ENCODE results near the gene TTC7B.

Gene TTC7B

GRCh38 chr14:90703841-90704737 is 112.1 kb downstream of the TTC7B start:
- Mint-ChIP-seq H3K27ac (no peak overlapping the region), H3K27me3 (peaks cover 10% of the 10 kb centered on the region), H3K4me1 (no peaks in the 10 kb centered on the region), H3K9me3 (no peaks in the 10 kb centered on the region), H3K36me3 (no peaks in the 10 kb centered on the region), H3K4me3 (no peak overlapping the region)
- no peak for ATAC-seq

GRCh38 chr14:90700933-90701776 is 115.1 kb downstream of the TTC7B start:
- Mint-ChIP-seq H3K4me1 (no peaks in the 10 kb centered on the region), H3K27me3 (peaks cover 10% of the 10 kb centered on the region), H3K9me3 (no peaks in the 10 kb centered on the region), H3K36me3 (no peaks in the 10 kb centered on the region), H3K27ac (no peak overlapping the region), H3K4me3 (no peak overlapping the region)
- no peak for ATAC-seq

GRCh38 chr14:90699016-90699415 is 117.2 kb downstream of the TTC7B start:
- no peaks in the 10 kb centered on the region for H3K9me3 Mint-ChIP-seq
- H3K36me3 Mint-ChIP-seq: no peaks in the 10 kb centered on the region
- peaks cover 10% of the 10 kb centered on the region for H3K27me3 Mint-ChIP-seq
- H3K4me3 Mint-ChIP-seq: no peak overlapping the region
- H3K27ac Mint-ChIP-seq: no peak overlapping the region
- H3K4me1 Mint-ChIP-seq: peaks cover 2% of the 10 kb centered on the region
- no peak for ATAC-seq

GRCh38 chr14:90698379-90698869 is 117.8 kb downstream of the TTC7B start:
- ATAC-seq: no peak
- peaks cover 4% of the 10 kb centered on the region for H3K4me1 Mint-ChIP-seq

GRCh38 chr14:90697577-90698206 is 118.5 kb downstream of the TTC7B start:
- Mint-ChIP-seq H3K9me3 (no peaks in the 10 kb centered on the region), H3K27ac (no peak overlapping the region), H3K4me1 (peaks cover 4% of the 10 kb centered on the region), H3K36me3 (no peaks in the 10 kb centered on the region), H3K27me3 (no peaks in the 10 kb centered on the region), H3K4me3 (no peak overlapping the region)
- peak; percentile 76 for ATAC-seq

More at GRCh38 chr14:90698379-90698869, 117.8 kb downstream of the TTC7B start:
- Mint-ChIP-seq H3K36me3 (no peaks in the 10 kb centered on the region), H3K4me3 (no peak overlapping the region), H3K9me3 (no peaks in the 10 kb centered on the region), H3K27ac (no peak overlapping the region), H3K27me3 (peaks cover 4% of the 10 kb centered on the region)

GRCh38 chr14:90697132-90697531 is 119.1 kb downstream of the TTC7B start:
- no peak for ATAC-seq
- Mint-ChIP-seq H3K27me3 (no peaks in the 10 kb centered on the region), H3K9me3 (no peaks in the 10 kb centered on the region), H3K4me1 (peaks cover 4% of the 10 kb centered on the region), H3K4me3 (no peak overlapping the region), H3K36me3 (no peaks in the 10 kb centered on the region), H3K27ac (no peak overlapping the region)

GRCh38 chr14:90696720-90697119 is 119.5 kb downstream of the TTC7B start:
- Mint-ChIP-seq H3K27me3 (no peaks in the 10 kb centered on the region), H3K4me1 (peaks cover 4% of the 10 kb centered on the region), H3K9me3 (no peaks in the 10 kb centered on the region), H3K36me3 (no peaks in the 10 kb centered on the region), H3K27ac (no peak overlapping the region), H3K4me3 (no peak overlapping the region)
- no peak for ATAC-seq

GRCh38 chr14:90695997-90696660 is 120.1 kb downstream of the TTC7B start:
- Mint-ChIP-seq H3K4me3 (no peak overlapping the region), H3K9me3 (no peaks in the 10 kb centered on the region), H3K27me3 (no peaks in the 10 kb centered on the region), H3K4me1 (peaks cover 4% of the 10 kb centered on the region), H3K27ac (no peak overlapping the region), H3K36me3 (no peaks in the 10 kb centered on the region)
- ATAC-seq: no peak

- H3K4me3 Mint-ChIP-seq: no peak overlapping the region
- H3K36me3 Mint-ChIP-seq: no peaks in the 10 kb centered on the region
- H3K4me1 Mint-ChIP-seq: peaks cover 4% of the 10 kb centered on the region
- no peak overlapping the region for H3K27ac Mint-ChIP-seq
- no peaks in the 10 kb centered on the region for H3K9me3 Mint-ChIP-seq
- no peaks in the 10 kb centered on the region for H3K27me3 Mint-ChIP-seq
- ATAC-seq: no peak
Observed at GRCh38 chr14:90693413-90693812, 122.8 kb downstream of the TTC7B start.

GRCh38 chr14:90692826-90693225 is 123.4 kb downstream of the TTC7B start:
- Mint-ChIP-seq H3K27ac (no peak overlapping the region), H3K9me3 (no peaks in the 10 kb centered on the region), H3K27me3 (no peaks in the 10 kb centered on the region), H3K4me1 (peaks cover 4% of the 10 kb centered on the region), H3K36me3 (no peaks in the 10 kb centered on the region), H3K4me3 (no peak overlapping the region)
- no peak for ATAC-seq

- no peak overlapping the region for H3K4me3 Mint-ChIP-seq
- no peak for ATAC-seq
- H3K27ac Mint-ChIP-seq: no peak overlapping the region
- no peaks in the 10 kb centered on the region for H3K9me3 Mint-ChIP-seq
- peaks cover 4% of the 10 kb centered on the region for H3K4me1 Mint-ChIP-seq
- no peaks in the 10 kb centered on the region for H3K36me3 Mint-ChIP-seq
- H3K27me3 Mint-ChIP-seq: no peaks in the 10 kb centered on the region
Observed at GRCh38 chr14:90692061-90692460, 124.2 kb downstream of the TTC7B start.

GRCh38 chr14:90691627-90692026 is 124.6 kb downstream of the TTC7B start:
- no peak for ATAC-seq
- Mint-ChIP-seq H3K4me3 (no peak overlapping the region), H3K4me1 (peaks cover 4% of the 10 kb centered on the region), H3K27me3 (no peaks in the 10 kb centered on the region), H3K9me3 (no peaks in the 10 kb centered on the region), H3K36me3 (no peaks in the 10 kb centered on the region), H3K27ac (no peak overlapping the region)

GRCh38 chr14:90687680-90688079 is 128.6 kb downstream of the TTC7B start:
- no peaks in the 10 kb centered on the region for H3K36me3 Mint-ChIP-seq
- H3K27ac Mint-ChIP-seq: no peak overlapping the region
- H3K9me3 Mint-ChIP-seq: no peaks in the 10 kb centered on the region
- H3K27me3 Mint-ChIP-seq: no peaks in the 10 kb centered on the region
- no peaks in the 10 kb centered on the region for H3K4me1 Mint-ChIP-seq
- H3K4me3 Mint-ChIP-seq: no peak overlapping the region
- no peak for ATAC-seq

- Mint-ChIP-seq H3K36me3 (no peaks in the 10 kb centered on the region), H3K27ac (no peak overlapping the region), H3K4me1 (no peaks in the 10 kb centered on the region), H3K4me3 (no peak overlapping the region), H3K9me3 (no peaks in the 10 kb centered on the region), H3K27me3 (no peaks in the 10 kb centered on the region)
- ATAC-seq: no peak
Observed at GRCh38 chr14:90682615-90683014, 133.6 kb downstream of the TTC7B start.

- ATAC-seq: no peak
- H3K4me3 Mint-ChIP-seq: no peak overlapping the region
- H3K36me3 Mint-ChIP-seq: no peaks in the 10 kb centered on the region
- no peaks in the 10 kb centered on the region for H3K4me1 Mint-ChIP-seq
- H3K9me3 Mint-ChIP-seq: no peaks in the 10 kb centered on the region
- no peak overlapping the region for H3K27ac Mint-ChIP-seq
- H3K27me3 Mint-ChIP-seq: no peaks in the 10 kb centered on the region
Observed at GRCh38 chr14:90681929-90682328, 134.3 kb downstream of the TTC7B start.

All from stimulated activated memory B cell treated with anti-CD40 and anti-IgM and Interleukin-4, amounts not matched to agents 10 μg/mL and 1 μg/mL and 100 μg/mL, for 72 hours (primary cell).